GM19099 (cell line): ENCODE results near the gene PSG3.
"Not testable (repeated sequence)": the region's sequence is repeated elsewhere in the genome, so short reads cannot be mapped to it uniquely, and the experiment has no call there.

Experiments used
- POLR2A ChIP-seq: IDR thresholded peaks from 3 replicates; pipeline ENCODE4 v1.6.1; 2011; ENCODE audit warnings: low read depth; ENCODE audit not compliant: insufficient read length; ENCODE audit errors: extremely low read depth

Gene PSG3

DNA sequence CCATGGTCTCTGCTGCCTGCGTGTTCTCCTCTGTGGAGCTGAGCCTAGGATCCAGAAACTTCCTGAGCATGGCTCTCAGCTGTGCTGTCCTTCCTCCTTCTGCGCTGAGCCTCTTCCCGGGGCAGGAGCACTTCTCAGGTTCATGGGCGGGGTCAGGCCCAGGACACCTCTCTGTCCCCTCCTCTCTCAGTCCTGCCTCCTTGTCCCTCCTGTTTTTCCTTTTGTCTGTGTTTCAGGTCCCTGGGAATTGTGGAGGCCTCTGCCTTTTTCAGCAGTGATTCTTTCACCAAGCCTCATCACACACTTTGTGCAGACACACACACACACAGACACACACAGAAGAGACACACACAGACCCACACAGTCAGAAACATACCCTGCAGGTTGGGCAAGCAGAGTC is at the start of gene PSG3:
PSG3 (minus strand) TSS at position 101 of the 400 bp plus-strand sequence; CDS start at position 4, 97 bp downstream.
- TF ChIP-seq POLR2A = not testable (repeated sequence)

GRCh38 chr19:42764836-42765235 is 24.6 kb upstream of the PSG3 start:
- TF ChIP-seq POLR2A = no peak

- TF ChIP-seq POLR2A = no peak
Measured at GRCh38 chr19:42762789-42763188, 22.5 kb upstream of the PSG3 start.

- no peak for TF ChIP-seq POLR2A
Measured at GRCh38 chr19:42697884-42698283, 42.4 kb downstream of the PSG3 start.

GRCh38 chr19:42695811-42696503 is 44.3 kb downstream of the PSG3 start:
- no peak for TF ChIP-seq POLR2A

GRCh38 chr19:42693760-42694350 is 46.4 kb downstream of the PSG3 start:
- no peak for TF ChIP-seq POLR2A

DNA sequence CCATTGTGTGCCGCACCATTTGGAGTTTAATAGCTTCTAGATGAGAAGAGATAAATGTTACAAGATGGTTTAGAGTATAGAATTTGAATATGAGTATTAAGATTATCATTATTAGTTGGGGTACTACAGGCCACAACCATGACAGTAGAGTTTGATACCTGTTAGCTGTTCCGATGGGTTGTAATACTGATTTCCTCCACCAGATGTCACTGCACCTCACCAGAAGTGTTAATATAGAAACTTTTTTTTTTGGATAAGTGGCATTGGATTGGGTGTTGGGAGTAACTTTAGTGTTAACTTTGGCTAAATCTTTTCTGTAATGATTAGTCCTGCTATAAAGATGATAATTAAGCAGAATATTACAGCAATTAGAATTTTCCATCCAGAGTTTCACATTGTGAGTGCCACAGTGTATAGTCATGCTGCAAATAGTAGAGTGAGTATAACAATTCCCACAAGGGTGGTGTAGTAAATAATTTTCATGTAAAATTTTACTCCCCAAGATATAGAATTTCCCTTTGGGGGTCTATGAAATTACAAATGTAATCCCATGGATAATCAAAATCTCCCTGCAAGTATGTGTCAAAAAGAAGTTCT is 56.3 kb downstream of the PSG3 start:
- TF ChIP-seq POLR2A = no peak
